Left ventricle myocardium superior (tissue), 1 donor: ENCODE results near the gene PLXNA2. TPM values are rescaled to one million over a fixed set of nuclear protein-coding genes. Genes with fewer than 3 reads are reported as not detected.

Experiments
- ATAC-seq: fragments of 200-7000 bp; cut with Tn5 transposase; one replicate; pipeline ENCODE4 v1.9.1; 2020; ENCODE audit warnings: mild to moderate bottlenecking, moderate library complexity
- DNase-seq: peaks from one replicate; pipeline ENCODE4 v3.0.0-alpha.2; 2020
- intact Hi-C: fragments of 100-400 bp; cut with micrococcal nuclease; formaldehyde crosslinking; loops from one replicate; pipeline ENCODE4 v1.11.0; 2022
- total RNA-seq: library from RNA; stranded (reverse); fragmentation: NEBNext Ultra II Directional; extraction: Animal tissue kit (Norgen Biotek cat#: 25700); gene quantifications from one replicate; pipeline ENCODE4 v1.2.1, GENCODE V29; 2021
- donor health status: DM: no; HTN: yes; CAD: no; lungs with severe emphysema.

PLXNA2 gene
- total RNA-seq, 1 donor from 2014 or later = 12.1 TPM

GRCh38 chr1:208118306-208118705 lies 125.9 kb downstream of the PLXNA2 start:
- intact Hi-C loops = loop anchor here (2.0 kb wide), 1 partner anchor 70 kb away; no protein-coding TSS in a partner anchor
- DNase-seq (no peak), ATAC-seq (no peak)

DNA sequence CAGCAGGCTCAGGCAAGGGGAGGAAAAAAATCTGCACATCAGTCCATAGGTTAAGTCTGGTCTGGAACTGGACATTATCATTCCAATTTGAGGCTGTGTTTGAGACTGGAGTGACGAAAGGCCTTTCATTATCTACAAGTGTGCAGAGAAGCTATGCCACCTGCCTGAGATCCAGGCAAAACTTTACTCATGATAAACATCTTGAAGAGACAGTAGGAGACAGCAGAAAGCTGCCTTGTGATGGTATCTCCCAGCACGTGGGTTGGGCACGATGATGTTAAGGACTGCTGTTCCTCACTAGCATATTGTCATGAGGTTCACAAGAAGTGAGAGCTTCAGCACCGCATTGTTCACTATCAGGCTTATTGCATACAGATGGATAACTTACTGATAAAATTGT lies 126.4 kb downstream of the PLXNA2 start:
- DNase-seq (no peak), ATAC-seq (no peak)

DNA sequence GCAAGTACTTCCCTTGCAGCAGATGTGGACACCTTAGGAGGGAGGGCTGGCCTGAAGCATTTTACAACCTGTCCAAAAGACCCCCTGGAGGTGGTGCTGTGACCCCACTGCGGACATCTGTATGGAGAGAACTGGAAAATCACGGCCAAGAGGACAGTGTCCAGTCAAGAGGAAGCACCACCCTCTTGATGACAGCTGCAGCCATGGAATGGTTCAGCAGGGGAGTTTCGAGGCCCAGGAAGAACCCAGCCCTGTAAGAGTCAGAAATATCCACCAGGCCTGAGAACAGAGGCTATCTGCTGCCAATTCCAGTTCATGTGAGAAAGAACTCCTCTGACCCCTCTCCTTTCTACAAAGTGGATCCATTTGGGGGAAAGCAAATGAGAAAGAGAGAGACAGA lies 126.8 kb downstream of the PLXNA2 start:
- ATAC-seq (peak; percentile 62), DNase-seq (no peak)
- intact Hi-C loops = no loop called here

More for the DNA sequence above, 126.4 kb downstream of the PLXNA2 start:
- intact Hi-C loops = loop anchor here (2.0 kb wide), 1 partner anchor 69 kb away; no protein-coding TSS in a partner anchor

- intact Hi-C loops = no loop called here
- peak; percentile 74 for ATAC-seq
Measured at GRCh38 chr1:208115924-208116640, 128.1 kb downstream of the PLXNA2 start.

GRCh38 chr1:208113011-208113410 lies 131.2 kb downstream of the PLXNA2 start:
- DNase-seq = no peak
- ATAC-seq = no peak
- intact Hi-C loops = no loop called here

More at GRCh38 chr1:208115924-208116640, 128.1 kb downstream of the PLXNA2 start:
- no peak for DNase-seq

DNA sequence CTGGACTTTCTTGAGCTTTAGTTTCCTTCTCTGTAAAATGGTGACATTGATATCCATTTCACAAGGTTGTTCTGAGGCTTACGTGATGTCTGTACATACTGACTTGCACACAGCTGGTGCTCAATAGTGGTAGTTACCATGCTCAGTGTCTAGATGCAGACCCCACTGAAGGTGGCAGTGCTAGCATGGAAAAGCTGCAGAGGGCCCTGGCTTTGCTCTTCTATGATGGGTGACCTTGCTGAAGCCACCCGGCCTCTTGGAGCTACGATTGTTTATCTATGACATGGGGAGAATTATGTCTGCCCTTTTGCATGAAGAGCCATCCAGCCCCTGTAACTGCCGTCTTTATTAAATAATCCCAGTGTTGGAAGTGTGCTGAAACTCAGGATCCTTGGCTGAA lies 131.8 kb downstream of the PLXNA2 start:
- DNase-seq = no peak
- intact Hi-C loops = no loop called here
- ATAC-seq = peak; percentile 26

DNA sequence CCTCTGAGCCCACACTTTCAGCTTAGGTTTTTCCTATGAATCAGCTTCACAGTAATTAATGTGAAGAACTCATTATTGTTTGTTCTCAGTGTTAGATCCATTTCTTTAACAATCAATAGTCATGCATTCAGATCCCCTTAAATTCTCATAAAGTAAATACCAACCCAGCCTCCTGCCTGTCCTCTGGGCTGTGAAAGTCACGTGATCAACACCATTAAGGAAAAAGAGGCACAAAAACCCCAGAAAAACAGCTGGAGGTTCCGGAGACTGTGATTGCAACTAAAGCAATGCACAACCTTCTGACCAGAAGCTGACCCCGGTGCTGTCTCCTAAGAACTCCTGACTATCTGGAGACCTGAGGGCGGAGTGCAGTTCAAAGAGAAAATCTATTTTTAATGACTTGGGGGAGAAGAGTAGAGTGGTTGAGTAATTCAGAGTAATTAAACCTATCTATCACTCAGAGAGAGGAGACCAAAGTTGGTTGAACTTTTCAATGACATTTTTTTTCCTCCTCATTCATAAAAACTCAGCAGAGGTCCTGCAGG lies 132.5 kb downstream of the PLXNA2 start:
- DNase-seq (no peak), ATAC-seq (no peak)
- intact Hi-C loops = no loop called here

GRCh38 chr1:208110296-208110695 lies 133.9 kb downstream of the PLXNA2 start:
- ATAC-seq = no peak
- no peak for DNase-seq
- intact Hi-C loops = no loop called here

- intact Hi-C loops = no loop called here
- DNase-seq (no peak), ATAC-seq (no peak)
Measured at GRCh38 chr1:208108646-208109330, 135.4 kb downstream of the PLXNA2 start.

GRCh38 chr1:208108213-208108608 lies 136.0 kb downstream of the PLXNA2 start:
- ATAC-seq (no peak), DNase-seq (no peak)
- intact Hi-C loops = no loop called here

- no peak for DNase-seq
- intact Hi-C loops = no loop called here
- ATAC-seq = no peak
Measured at GRCh38 chr1:208107425-208108212, 136.6 kb downstream of the PLXNA2 start.

GRCh38 chr1:208106218-208106617 lies 138.0 kb downstream of the PLXNA2 start:
- intact Hi-C loops = no loop called here
- DNase-seq (no peak), ATAC-seq (no peak)

GRCh38 chr1:208105756-208106155 lies 138.4 kb downstream of the PLXNA2 start:
- no peak for ATAC-seq
- no peak for DNase-seq
- intact Hi-C loops = no loop called here

- peak; percentile 34 for ATAC-seq
- intact Hi-C loops = no loop called here
- no peak for DNase-seq
Measured at GRCh38 chr1:208103597-208104513, 140.3 kb downstream of the PLXNA2 start.

- DNase-seq = peak; percentile 62
- intact Hi-C loops = no loop called here
- peak; percentile 80 for ATAC-seq
Measured at GRCh38 chr1:208101661-208102431, 142.3 kb downstream of the PLXNA2 start.

DNA sequence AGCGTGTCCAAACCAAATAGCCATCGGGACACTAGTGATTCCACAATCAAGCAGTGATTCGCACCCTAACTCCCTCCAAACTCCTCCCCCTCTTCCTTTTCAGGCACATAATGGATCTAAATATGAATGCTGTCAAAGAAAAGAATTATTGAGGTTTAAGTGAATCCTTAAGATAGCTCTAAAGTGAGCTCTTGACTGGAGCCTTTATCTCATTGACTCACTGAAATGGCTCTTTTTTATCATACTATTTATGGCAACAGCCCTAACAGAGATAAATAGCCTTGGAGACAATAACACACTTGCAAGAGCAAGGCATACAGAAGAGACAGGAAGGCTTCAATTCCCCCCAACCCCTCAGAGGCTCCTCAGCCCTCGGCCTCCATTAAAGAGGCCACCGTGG lies 143.3 kb downstream of the PLXNA2 start:
- intact Hi-C loops = no loop called here
- peak; percentile 67 for ATAC-seq
- DNase-seq = no peak

GRCh38 chr1:208100106-208100505 lies 144.1 kb downstream of the PLXNA2 start:
- intact Hi-C loops = no loop called here
- ATAC-seq = no peak
- DNase-seq = no peak

DNA sequence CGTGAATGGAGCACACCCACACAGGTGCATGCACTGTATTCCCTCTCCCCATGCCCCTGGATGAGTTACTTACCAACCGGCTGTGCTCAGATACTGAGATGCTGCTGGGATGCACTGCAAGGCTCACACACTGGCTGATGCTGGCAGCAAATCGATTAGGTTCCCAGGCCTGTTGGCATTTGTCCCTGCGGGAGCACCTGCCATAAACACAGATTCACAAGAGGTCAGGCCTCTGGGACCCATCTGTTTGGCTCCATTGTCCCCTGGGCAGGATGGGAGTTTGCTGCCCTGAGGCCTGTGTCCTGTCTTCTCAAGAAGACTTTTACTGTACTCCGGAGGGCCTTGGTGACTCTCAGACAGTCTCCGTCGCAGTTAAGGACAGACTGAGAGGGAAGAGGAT lies 145.4 kb downstream of the PLXNA2 start:
- DNase-seq (no peak), ATAC-seq (no peak)
- intact Hi-C loops = loop anchor here (10.0 kb wide), 1 partner anchor 74 kb away; no protein-coding TSS in a partner anchor
